A673 (cell line): ENCODE data around the gene MALAT1. TPM values are rescaled to one million over a fixed set of nuclear protein-coding genes. Genes with fewer than 3 reads are reported as not detected.

ENCODE experiments used
- BruUV-seq: library from RNA; stranded (reverse); fragments of 400-500 nt; replicated peaks from 2 replicates; lab custom pipeline; 2021; lab: Mats Ljungman, UMichigan
- CTCF ChIA-PET: fragments of 300-600 bp; sonication (Branson Sonifier 250); formaldehyde crosslinking; loops from one replicate; lab custom pipeline; 2022; ENCODE audit warnings: antibody characterized with exemption; lab: Charles Lee
- POLR2A ChIA-PET: fragments of 300-600 bp; sonication (Branson Sonifier 250); formaldehyde crosslinking; loops from one replicate; lab custom pipeline; 2022; ENCODE audit warnings: antibody characterized with exemption; ENCODE audit not compliant: low non-redundant PET; lab: Charles Lee
- DNase-seq: peaks from one replicate; pipeline ENCODE4 v3.0.0-alpha.2; 2015; ENCODE audit warnings: low spot score
- H3K27ac ChIP-seq: fragments of 200-600 bp; sonication (generic); 2 replicates; pipeline ENCODE4 v1.5.1; 2016; ENCODE audit warnings: mixed run types, low read depth, mild to moderate bottlenecking, mixed read lengths, antibody characterized with exemption, low read length; ENCODE audit not compliant: poor library complexity, severe bottlenecking
- H3K27me3 ChIP-seq: fragments of 200-600 bp; sonication (generic); replicated peaks from 2 replicates; pipeline ENCODE4 v1.6.1; 2017; ENCODE audit warnings: mixed run types, low read depth, mild to moderate bottlenecking, mixed read lengths, antibody characterized with exemption, low read length; ENCODE audit not compliant: insufficient read depth, poor library complexity
- H3K36me3 ChIP-seq: fragments of 200-600 bp; sonication (generic); 2 replicates; pipeline ENCODE4 v1.6.1; 2016; ENCODE audit warnings: mixed run types, mild to moderate bottlenecking, mixed read lengths, antibody characterized with exemption, low read length; ENCODE audit not compliant: insufficient read depth, poor library complexity, severe bottlenecking
- H3K4me1 ChIP-seq: fragments of 200-600 bp; sonication (generic); 2 replicates; pipeline ENCODE4 v1.6.1; 2017; ENCODE audit warnings: mixed run types, mild to moderate bottlenecking, mixed read lengths, antibody characterized with exemption, low read length; ENCODE audit not compliant: insufficient read depth, poor library complexity, severe bottlenecking
- H3K4me3 ChIP-seq: fragments of 200-600 bp; sonication (generic); 2 replicates; pipeline ENCODE4 v1.5.1; 2016; ENCODE audit warnings: low read depth, mixed run types, mild to moderate bottlenecking, mixed read lengths, low read length; ENCODE audit not compliant: poor library complexity, severe bottlenecking
- H3K9me3 ChIP-seq: fragments of 200-600 bp; sonication (generic); 2 replicates; pipeline ENCODE4 v1.6.1; 2016; ENCODE audit warnings: mixed run types, low read depth, mild to moderate bottlenecking, mixed read lengths, antibody characterized with exemption, low read length; ENCODE audit not compliant: poor library complexity, severe bottlenecking
- CTCF ChIP-seq: fragments of 300-800, 200-600 bp; sonication (generic); conservative IDR thresholded peaks from 2 replicates; pipeline ENCODE4 v1.5.1; 2017; ENCODE audit warnings: low read depth, mild to moderate bottlenecking, antibody characterized with exemption, low read length, moderate library complexity, mixed read lengths
- EZH2 ChIP-seq: fragments of 200-600 bp; sonication (generic); IDR thresholded peaks from 2 replicates; pipeline ENCODE4 v1.6.1; 2017; ENCODE audit warnings: borderline replicate concordance, low read depth, mild to moderate bottlenecking, mixed read lengths, antibody characterized with exemption, low read length; ENCODE audit not compliant: poor library complexity, severe bottlenecking
- intact Hi-C: fragments of 100-400 bp; cut with micrococcal nuclease; formaldehyde crosslinking; loops from one replicate; pipeline ENCODE4 v1.10.0; 2022; ENCODE audit not compliant: unreplicated experiment
- total RNA-seq: library from RNA; stranded (reverse); gene quantifications from 2 replicates; pipeline ENCODE4 v1.2.3, GENCODE V29; 2021

MALAT1 gene
- total RNA-seq, 1 experiment from 2014 or later, result 4,586 TPM

DNA sequence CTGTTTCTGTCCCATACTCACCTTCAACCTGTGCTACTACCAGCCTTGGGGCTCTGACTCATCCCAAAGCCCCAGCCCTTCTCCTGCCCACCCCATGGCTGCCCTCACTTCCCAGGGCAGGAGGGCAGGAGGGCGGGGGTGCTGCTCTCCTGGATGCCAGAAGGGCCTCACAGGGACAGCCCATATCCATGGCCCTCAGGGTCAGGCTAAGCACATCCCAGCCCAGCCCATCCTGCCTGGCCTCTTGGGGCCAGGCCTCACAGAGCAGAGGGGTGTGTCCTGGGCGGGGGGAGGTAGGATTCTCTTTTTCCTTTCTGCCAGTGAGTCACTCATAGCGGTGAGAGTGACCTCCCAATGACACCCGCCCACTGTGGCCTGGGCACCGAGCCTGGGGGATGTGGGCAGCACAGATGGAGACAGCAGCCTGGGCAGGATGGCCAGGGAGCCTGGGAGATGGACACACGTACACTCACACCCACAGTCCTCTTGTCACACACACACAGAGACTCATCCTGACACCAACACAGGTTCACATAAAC is 56.9 kb downstream of the MALAT1 start:
- Histone ChIP-seq H3K4me3 (no peak overlapping the region), H3K9me3 (no peaks in the 10 kb centered on the region), H3K27ac (no peak overlapping the region), H3K36me3 (peaks cover 9% of the 10 kb centered on the region), H3K27me3 (no peaks in the 10 kb centered on the region), H3K4me1 (peaks cover 38% of the 10 kb centered on the region)
- TF ChIP-seq EZH2, result no peak
- no peak for TF ChIP-seq CTCF
- BruUV-seq, result no TSS peak
- POLR2A ChIA-PET, result interaction anchor here (0.6 kb wide), 1 partner anchor 97 kb away, joined by 11 read pairs; no protein-coding TSS in a partner anchor
- DNase-seq, result no peak
- CTCF ChIA-PET, result no interaction called here
- intact Hi-C loops, result no loop called here

Other genes with a start within 250 kb of the MALAT1 start
- gene POLA2, start 237.1 kb upstream of the MALAT1 start, total RNA-seq, result 92.4 TPM in 2 replicates
- gene CDC42EP2, start 184.2 kb upstream of the MALAT1 start, total RNA-seq, result 4.8 and 5.4 TPM in 2 replicates
- 125 and 149 TPM in 2 replicates for gene DPF2, start 165.2 kb upstream of the MALAT1 start, total RNA-seq
- 2.3 and 3.5 TPM in 2 replicates for gene TIGD3, start 144.3 kb upstream of the MALAT1 start, total RNA-seq
- gene SLC25A45, start 116.4 kb upstream of the MALAT1 start, total RNA-seq, result 5.3 and 7.4 TPM in 2 replicates
- 43.2 and 51.1 TPM in 2 replicates for gene FRMD8, start 112.4 kb upstream of the MALAT1 start, total RNA-seq
- gene NEAT1, start 76.2 kb upstream of the MALAT1 start, total RNA-seq, result 196 and 211 TPM in 2 replicates
- gene SCYL1, start 26.0 kb downstream of the MALAT1 start, total RNA-seq, result 90.6 and 95.7 TPM in 2 replicates
- 92.1 and 123 TPM in 2 replicates for gene LTBP3, start 59.3 kb downstream of the MALAT1 start, total RNA-seq
- 95.4 and 98.9 TPM in 2 replicates for gene ZNRD2, start 71.4 kb downstream of the MALAT1 start, total RNA-seq
- 79.8 and 88.3 TPM in 2 replicates for gene FAM89B, start 73.5 kb downstream of the MALAT1 start, total RNA-seq
- 29.5 and 40.9 TPM in 2 replicates for gene EHBP1L1, start 77.0 kb downstream of the MALAT1 start, total RNA-seq
- 1.7 and 2.3 TPM in 2 replicates for gene KCNK7, start 96.8 kb downstream of the MALAT1 start, total RNA-seq
- 92.8 and 94.2 TPM in 2 replicates for gene MAP3K11, start 115.2 kb downstream of the MALAT1 start, total RNA-seq
- gene PCNX3, start 116.7 kb downstream of the MALAT1 start, total RNA-seq, result 63.4 and 68.0 TPM in 2 replicates
- gene SIPA1, start 139.1 kb downstream of the MALAT1 start, total RNA-seq, result 30.0 and 43.2 TPM in 2 replicates
- gene RELA, start 163.9 kb downstream of the MALAT1 start, total RNA-seq, result 92.0 and 99.3 TPM in 2 replicates
- 68.1 and 71.3 TPM in 2 replicates for gene KAT5, start 213.2 kb downstream of the MALAT1 start, total RNA-seq
- 73.6 and 80.2 TPM in 2 replicates for gene RNASEH2C, start 221.8 kb downstream of the MALAT1 start, total RNA-seq